ENCODE data around the gene PANK2.

- no peak for TF ChIP-seq CTCF (IDR thresholded peaks at IDR 0.05)
- no peak for TF ChIP-seq POLR2A (IDR thresholded peaks at IDR 0.05)
These were observed 19.5 kb downstream of the PANK2 start for GRCh38 chr20:3908667-3909066.

Measured in lower leg skin (tissue), 3 donors.